Tibial nerve (tissue), 3 donors: ENCODE data around the gene NSUN7.

ENCODE experiments used
- POLR2A ChIP-seq, 2 donors: fragments of 450-650 bp; IDR thresholded peaks; one replicate each; pipeline ENCODE4 v1.6.1; 2017; ENCODE audit warnings: antibody characterized with exemption in 2 of 2, mild to moderate bottlenecking in 2 of 2, moderate library complexity in 2 of 2
- TF ChIP-seq, protein P1 (sequence below), 5 experiments: fragments of 200-600 bp in 3 of 5; fragments of 450-650 bp in 2 of 5; sonication (generic) in 3 of 5; IDR thresholded peaks; one replicate each; pipeline ENCODE4 v1.5.1; 2016 to 2019; ENCODE audit warnings: antibody characterized with exemption in 5 of 5, mild to moderate bottlenecking in 3 of 5, moderate library complexity in 2 of 5

DNA sequence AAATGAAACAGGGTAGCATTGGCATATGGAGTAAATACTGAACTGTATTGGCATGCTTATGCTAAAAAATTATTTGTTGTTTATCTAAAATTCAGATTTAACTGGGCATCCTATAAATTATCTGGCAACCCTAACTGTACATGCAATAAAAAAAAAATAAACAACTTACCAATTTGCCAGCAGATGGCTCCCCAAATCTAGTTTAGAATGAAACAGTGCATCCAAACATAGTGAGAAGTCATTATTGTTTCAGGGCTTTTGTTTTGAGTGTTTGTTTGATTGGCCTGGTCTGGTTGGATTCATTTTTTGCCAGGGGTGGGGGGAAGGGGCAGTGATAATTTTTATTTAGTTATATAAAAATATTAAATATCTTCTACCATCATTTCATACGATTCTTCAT is 12.8 kb upstream of the NSUN7 start:
- TF ChIP-seq, protein P1, sequence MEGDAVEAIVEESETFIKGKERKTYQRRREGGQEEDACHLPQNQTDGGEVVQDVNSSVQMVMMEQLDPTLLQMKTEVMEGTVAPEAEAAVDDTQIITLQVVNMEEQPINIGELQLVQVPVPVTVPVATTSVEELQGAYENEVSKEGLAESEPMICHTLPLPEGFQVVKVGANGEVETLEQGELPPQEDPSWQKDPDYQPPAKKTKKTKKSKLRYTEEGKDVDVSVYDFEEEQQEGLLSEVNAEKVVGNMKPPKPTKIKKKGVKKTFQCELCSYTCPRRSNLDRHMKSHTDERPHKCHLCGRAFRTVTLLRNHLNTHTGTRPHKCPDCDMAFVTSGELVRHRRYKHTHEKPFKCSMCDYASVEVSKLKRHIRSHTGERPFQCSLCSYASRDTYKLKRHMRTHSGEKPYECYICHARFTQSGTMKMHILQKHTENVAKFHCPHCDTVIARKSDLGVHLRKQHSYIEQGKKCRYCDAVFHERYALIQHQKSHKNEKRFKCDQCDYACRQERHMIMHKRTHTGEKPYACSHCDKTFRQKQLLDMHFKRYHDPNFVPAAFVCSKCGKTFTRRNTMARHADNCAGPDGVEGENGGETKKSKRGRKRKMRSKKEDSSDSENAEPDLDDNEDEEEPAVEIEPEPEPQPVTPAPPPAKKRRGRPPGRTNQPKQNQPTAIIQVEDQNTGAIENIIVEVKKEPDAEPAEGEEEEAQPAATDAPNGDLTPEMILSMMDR (IDR thresholded peaks at IDR 0.05), result peak in 2 of 5 experiments; percentile 15 to 19
- TF ChIP-seq POLR2A (IDR thresholded peaks at IDR 0.05), result no peak
